GM18505 (cell line): ENCODE results near the gene CPNE1.

ENCODE experiments used
- ATAC-seq: cut with Tn5 transposase; IDR thresholded peaks from one replicate; pipeline ENCODE4 v1.9.1; 2021; ENCODE audit not compliant: unreplicated experiment
- POLR2A ChIP-seq: IDR thresholded peaks from 4 replicates; pipeline ENCODE4 v1.6.1; 2011; ENCODE audit warnings: borderline replicate concordance; ENCODE audit not compliant: insufficient read depth, insufficient read length; ENCODE audit errors: extremely low read depth

CPNE1 gene

DNA sequence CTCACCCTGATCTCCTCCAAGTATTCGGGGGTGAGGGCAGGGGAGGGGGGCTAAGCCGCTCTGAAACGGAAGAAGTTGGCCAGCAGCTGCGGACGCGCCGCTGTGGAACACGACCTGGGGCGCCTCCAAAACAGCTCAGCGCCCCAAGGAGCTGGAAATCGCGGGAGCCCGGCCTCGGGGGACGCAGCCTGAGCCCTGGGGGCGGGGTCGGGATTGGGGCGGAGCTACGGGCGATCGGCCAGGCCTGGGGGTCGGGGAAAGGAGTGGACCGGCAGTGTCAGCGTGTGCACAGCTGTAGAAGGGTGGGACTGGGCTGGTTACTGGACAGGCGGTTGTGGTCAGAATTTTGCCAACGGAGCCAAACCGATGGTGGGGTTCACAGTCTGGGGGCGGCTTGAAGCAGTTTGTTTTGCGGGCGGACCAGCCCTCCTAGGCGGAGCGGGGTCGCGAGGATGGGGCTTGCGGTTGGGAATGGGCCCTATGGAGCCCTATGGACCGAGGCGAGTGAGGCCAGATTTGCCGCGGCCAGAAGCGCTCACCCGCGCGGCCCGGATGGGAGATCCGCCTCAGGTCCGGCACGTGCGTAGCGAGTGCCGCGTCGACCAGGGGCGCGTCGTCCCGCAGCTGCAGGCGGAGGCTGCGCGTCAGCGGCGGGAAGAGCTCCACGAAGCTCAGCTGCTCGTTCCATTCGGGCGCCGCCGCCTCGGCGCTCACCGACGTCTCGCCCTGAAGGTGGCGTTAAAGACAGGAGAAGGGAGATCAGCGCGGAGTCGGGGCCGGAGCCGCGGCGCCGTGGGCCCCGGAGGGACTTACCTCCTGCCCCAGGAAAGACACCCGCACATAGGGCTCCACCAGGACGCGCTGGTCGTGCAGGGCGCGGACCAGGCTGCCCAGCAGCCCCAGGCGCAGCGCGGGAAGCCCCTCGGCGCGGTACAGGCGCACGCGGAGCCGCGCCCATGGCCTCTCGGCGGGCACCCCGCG, 63.4 kb downstream of the CPNE1 start:
- no peak for TF ChIP-seq POLR2A

GRCh38 chr20:35600176-35600992, 64.3 kb downstream of the CPNE1 start:
- no peak for ATAC-seq
- no peak for TF ChIP-seq POLR2A

More for the DNA sequence above, 63.4 kb downstream of the CPNE1 start:
- no peak for ATAC-seq

DNA sequence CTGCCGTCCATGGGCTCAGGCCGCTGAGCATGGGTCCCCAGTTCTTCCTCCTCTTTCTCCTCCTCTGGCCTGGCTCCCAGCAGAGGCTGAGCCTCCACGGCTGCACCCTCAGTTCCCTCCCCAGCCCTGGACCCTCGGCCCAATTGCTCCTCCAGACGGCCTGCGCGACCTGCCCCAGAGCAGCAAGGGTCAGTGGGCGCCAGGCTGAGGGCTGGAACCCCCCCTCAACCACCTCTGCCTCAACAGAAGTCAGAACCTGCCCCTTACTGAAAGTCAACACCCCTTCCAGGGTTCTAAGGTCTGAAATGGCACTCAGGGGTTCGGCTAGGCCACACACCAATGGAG, 65.0 kb downstream of the CPNE1 start:
- no peak for TF ChIP-seq POLR2A
- no peak for ATAC-seq

GRCh38 chr20:35598899-35599775, 65.6 kb downstream of the CPNE1 start:
- TF ChIP-seq POLR2A, result no peak
- no peak for ATAC-seq

DNA sequence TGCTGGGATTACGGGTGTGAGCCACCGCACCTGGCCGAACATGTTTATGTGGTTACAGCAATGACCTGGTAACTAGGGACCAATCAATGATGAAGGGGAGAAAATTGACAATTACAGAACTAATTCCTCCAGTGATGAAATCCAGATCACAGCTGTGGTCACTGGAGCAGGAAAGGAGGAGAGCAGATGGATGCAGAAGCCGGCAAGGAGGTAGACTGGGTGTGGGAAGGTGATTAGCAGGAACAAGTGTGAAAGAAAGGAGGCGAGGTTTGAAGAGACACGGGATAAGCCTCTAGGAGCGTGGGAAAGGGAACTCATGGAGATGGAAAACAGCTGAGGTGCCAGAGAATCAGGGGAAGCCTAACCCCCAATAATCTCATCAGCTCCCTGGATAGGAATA, 66.2 kb downstream of the CPNE1 start:
- no peak for TF ChIP-seq POLR2A
- no peak for ATAC-seq

GRCh38 chr20:35597186-35597585, 67.5 kb downstream of the CPNE1 start:
- ATAC-seq, result no peak
- no peak for TF ChIP-seq POLR2A

GRCh38 chr20:35595901-35596300, 68.8 kb downstream of the CPNE1 start:
- TF ChIP-seq POLR2A, result no peak

GRCh38 chr20:35595456-35595855, 69.2 kb downstream of the CPNE1 start:
- TF ChIP-seq POLR2A, result no peak
- no peak for ATAC-seq

More at GRCh38 chr20:35595901-35596300, 68.8 kb downstream of the CPNE1 start:
- no peak for ATAC-seq

GRCh38 chr20:35592339-35592974, 72.2 kb downstream of the CPNE1 start:
- no peak for TF ChIP-seq POLR2A
- no peak for ATAC-seq

DNA sequence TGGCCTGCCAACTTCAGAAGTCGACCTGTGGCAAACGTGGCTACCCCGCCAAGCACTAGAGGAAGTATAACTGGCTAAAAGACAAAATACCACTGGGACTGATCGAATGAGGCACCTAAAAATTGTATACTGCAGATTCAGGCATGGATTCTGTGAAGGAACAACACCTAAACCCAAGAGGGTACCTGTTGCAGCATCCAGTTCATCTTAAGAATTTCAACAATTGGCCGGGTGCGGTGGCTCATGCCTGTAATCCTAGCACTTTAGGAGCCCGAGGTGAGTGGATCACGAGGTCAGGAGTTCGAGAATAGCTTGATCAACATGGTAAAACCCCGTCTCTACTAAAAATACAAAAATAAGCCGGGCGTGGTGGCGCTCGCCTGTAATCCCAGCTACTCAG, 76.3 kb downstream of the CPNE1 start:
- no peak for TF ChIP-seq POLR2A
- no peak for ATAC-seq

DNA sequence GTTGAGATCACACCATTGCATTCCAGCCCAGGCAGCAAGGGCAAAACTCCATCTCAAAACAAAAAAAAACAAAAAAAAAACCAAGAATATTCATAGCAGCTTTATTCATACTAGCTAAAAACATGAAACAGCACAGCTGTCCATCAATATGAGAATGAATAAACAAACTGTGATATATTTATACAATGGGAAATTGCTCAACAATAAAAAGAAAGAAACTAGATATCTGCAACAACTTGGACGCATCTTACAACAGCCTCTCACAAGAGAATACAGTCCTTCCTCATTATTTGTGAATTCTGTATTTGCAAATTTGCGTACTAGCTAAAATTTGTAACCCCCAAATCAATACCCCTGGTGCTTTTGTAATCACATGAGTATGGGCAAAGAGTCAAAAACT, 77.3 kb downstream of the CPNE1 start:
- TF ChIP-seq POLR2A, result no peak
- no peak for ATAC-seq

DNA sequence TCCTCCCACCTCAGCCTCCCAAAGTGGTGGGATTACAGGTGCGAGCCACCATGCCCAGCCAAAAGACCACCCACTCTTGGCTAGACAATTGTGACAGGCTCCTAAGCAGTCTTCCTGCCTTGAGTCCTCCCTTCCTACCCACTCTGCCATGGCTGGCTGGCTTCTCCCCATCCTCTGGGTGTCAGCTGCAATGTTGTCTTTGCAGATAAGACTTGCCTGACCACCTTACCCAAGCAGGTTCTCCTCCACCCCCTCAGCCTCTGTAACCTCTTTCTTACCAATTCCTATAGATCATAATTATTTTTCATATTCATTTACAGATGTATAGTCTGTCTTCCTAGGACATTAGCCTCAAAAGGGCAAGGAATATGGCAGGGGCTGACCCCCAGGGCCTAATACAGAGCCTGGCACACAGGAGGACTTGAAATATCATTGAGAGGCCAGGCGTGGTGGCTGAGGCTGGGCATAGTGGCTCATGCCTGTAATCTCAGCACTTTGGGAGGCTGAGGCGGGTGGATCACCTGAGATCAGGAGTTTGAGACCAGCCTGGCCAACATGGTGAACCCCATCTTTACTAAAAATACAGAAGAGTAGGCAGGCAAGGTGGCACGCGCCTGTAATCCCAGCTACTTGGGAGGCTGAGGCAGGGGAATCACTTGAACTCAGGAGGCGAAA, 77.8 kb downstream of the CPNE1 start:
- no peak for ATAC-seq
- TF ChIP-seq POLR2A, result no peak
